GM23338 (cell line): ENCODE data around the gene METTL5. TPM values are rescaled to one million over a fixed set of nuclear protein-coding genes. Genes with fewer than 3 reads are reported as not detected.
"Not testable (repeated sequence)": the region's sequence is repeated elsewhere in the genome, so short reads cannot be mapped to it uniquely, and the experiment has no call there.

Source experiments
- ATAC-seq: fragments of 200-7000 bp; cut with Tn5 transposase; 3 replicates; pipeline ENCODE4 v1.9.1; 2020
- DNase-seq: peaks from one replicate; pipeline ENCODE4 v3.0.0-alpha.2; 2015; ENCODE audit warnings: low spot score
- H2AFZ ChIP-seq: fragments of 200-600 bp; sonication (generic); 2 replicates; pipeline ENCODE4 v1.8.0; 2016; ENCODE audit warnings: antibody characterized with exemption, mild to moderate bottlenecking, moderate library complexity
- H3F3A ChIP-seq: fragments of 200-600 bp; sonication (generic); replicated peaks from 2 replicates; pipeline ENCODE4 v1.8.0; 2017; ENCODE audit warnings: antibody characterized with exemption, mixed run types, low read depth
- H3K27ac ChIP-seq: fragments of 200-600 bp; sonication (generic); 2 replicates; pipeline ENCODE4 v1.6.1; 2016; ENCODE audit warnings: low read depth
- H3K27me3 ChIP-seq: fragments of 200-600 bp; sonication (generic); 2 replicates; pipeline ENCODE4 v1.8.0; 2016; ENCODE audit warnings: mild to moderate bottlenecking, mixed run types, moderate library complexity; ENCODE audit not compliant: insufficient read depth
- H3K36me3 ChIP-seq: fragments of 200-600 bp; sonication (generic); 2 replicates; pipeline ENCODE4 v1.8.0; 2016; ENCODE audit warnings: mild to moderate bottlenecking; ENCODE audit not compliant: insufficient read depth
- H3K4me1 ChIP-seq: fragments of 200-600 bp; sonication (generic); 2 replicates; pipeline ENCODE4 v1.8.0; 2016; ENCODE audit warnings: mild to moderate bottlenecking, moderate library complexity; ENCODE audit not compliant: insufficient read depth
- H3K4me2 ChIP-seq: fragments of 200-600 bp; sonication (generic); 2 replicates; pipeline ENCODE4 v1.7.1; 2017; ENCODE audit warnings: mixed run types
- H3K4me3 ChIP-seq: fragments of 200-600 bp; sonication (generic); 2 replicates; pipeline ENCODE4 v1.6.1; 2016; ENCODE audit warnings: mixed run types
- H3K79me2 ChIP-seq: fragments of 200-600 bp; sonication (generic); replicated peaks from 2 replicates; pipeline ENCODE4 v1.8.0; 2017; ENCODE audit warnings: mild to moderate bottlenecking; ENCODE audit not compliant: insufficient read depth
- H3K9me2 ChIP-seq: fragments of 200-600 bp; sonication (generic); 2 replicates; pipeline ENCODE4 v1.8.0; 2017; ENCODE audit not compliant: insufficient read depth
- H4K20me1 ChIP-seq: fragments of 200-600 bp; sonication (generic); replicated peaks from 2 replicates; pipeline ENCODE4 v1.8.0; 2017; ENCODE audit warnings: mild to moderate bottlenecking; ENCODE audit not compliant: insufficient read depth
- H3K27ac Mint-ChIP-seq: 2 replicates; pipeline ENCODE4 v1.8.0; 2020; ENCODE audit warnings: inconsistent platforms, mild to moderate bottlenecking, moderate library complexity, mixed read lengths
- H3K27me3 Mint-ChIP-seq: 3 replicates; pipeline ENCODE4 v1.8.0; 2022; ENCODE audit warnings: low read depth, mild to moderate bottlenecking, moderate library complexity, mixed read lengths, inconsistent platforms; ENCODE audit not compliant: insufficient read depth, poor library complexity
- H3K36me3 Mint-ChIP-seq: 3 replicates; pipeline ENCODE4 v1.8.0; 2021; ENCODE audit warnings: low read depth, mild to moderate bottlenecking, inconsistent platforms, moderate library complexity, mixed read lengths
- H3K4me1 Mint-ChIP-seq: 3 replicates; pipeline ENCODE4 v1.8.0; 2020; ENCODE audit warnings: mild to moderate bottlenecking, inconsistent platforms, mixed read lengths
- H3K4me3 Mint-ChIP-seq: 3 replicates; pipeline ENCODE4 v1.8.0; 2021; ENCODE audit warnings: moderate library complexity, mild to moderate bottlenecking, inconsistent platforms, mixed read lengths
- H3K9me3 Mint-ChIP-seq: 3 replicates; pipeline ENCODE4 v1.8.0; 2020; ENCODE audit warnings: moderate library complexity, mild to moderate bottlenecking, inconsistent platforms, mixed read lengths
- CREB1 ChIP-seq: fragments of 250-450 bp; sonication (Bioruptor Pico); IDR thresholded peaks from 2 replicates; pipeline ENCODE4 v1.5.0; 2020; ENCODE audit warnings: low read depth, mild to moderate bottlenecking, moderate library complexity
- JUNB ChIP-seq: IDR thresholded peaks from one replicate; pipeline ENCODE4 v1.6.1; 2016; ENCODE audit warnings: antibody characterized with exemption; ENCODE audit not compliant: unreplicated experiment
- ZNF114 ChIP-seq: fragments of 250-450 bp; sonication (Bioruptor Pico); IDR thresholded peaks from 2 replicates; pipeline ENCODE4 v1.5.0; 2020; ENCODE audit warnings: mild to moderate bottlenecking, moderate library complexity
- polyA plus RNA-seq: library from polyadenylated mRNA; unstranded; fragments of >200 nt; fragmentation: Nextera tagmentation; extraction: Ambion mirVana; gene quantifications from 2 replicates; pipeline ENCODE4 v1.2.1, GENCODE V29; 2016
- total RNA-seq: library from RNA; depleted of rRNA; stranded (reverse); fragments of >200 nt; shearing (Covaris generic); gene quantifications from 2 replicates; pipeline ENCODE4 v1.2.3, GENCODE V29; 2014
- TF ChIP-seq, protein P1 (sequence below): IDR thresholded peaks from 2 replicates; pipeline ENCODE4 v1.6.1; 2016; ENCODE audit warnings: antibody characterized with exemption
- TF ChIP-seq, protein P2 (sequence below): fragments of 250-450 bp; sonication (Bioruptor Pico); IDR thresholded peaks from 2 replicates; pipeline ENCODE4 v1.5.0; 2020; ENCODE audit warnings: mild to moderate bottlenecking, moderate library complexity

Gene METTL5
- total and polyA plus RNA-seq, 2 experiments from 2014 or later = 74.8 to 233 TPM

DNA sequence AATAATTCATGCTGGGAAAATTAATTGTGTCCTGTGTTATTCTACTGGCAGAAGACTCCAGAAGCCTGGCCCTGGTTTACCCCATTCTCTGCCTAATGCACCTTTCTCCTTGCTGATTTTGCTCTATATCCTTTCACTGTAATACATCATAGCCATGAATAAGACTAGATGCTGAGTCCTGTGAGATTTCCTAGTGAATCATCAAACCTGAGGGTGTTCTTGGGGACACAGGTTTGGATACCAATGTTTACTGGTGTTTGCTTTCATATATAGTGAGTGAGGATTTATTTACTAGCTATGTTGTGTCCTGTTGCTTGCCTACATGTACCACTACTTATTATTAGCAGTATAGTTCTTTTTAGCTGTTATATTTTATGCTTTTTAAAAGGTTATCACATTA lies 6.5 kb downstream of the METTL5 start:
- Mint-ChIP-seq H3K4me1 (peaks cover 5% of the 10 kb centered on the region; the same call in 1 of the 3 replicates), H3K27me3 (no peaks in the 10 kb centered on the region), H3K9me3 (peaks cover 11% of the 10 kb centered on the region; the same call in 2 of the 3 replicates), H3K4me3 (no peak overlapping the region), H3K27ac (no peak overlapping the region), H3K36me3 (peaks cover 77% of the 10 kb centered on the region)
- DNase-seq (no peak), ATAC-seq (no peak)
- no peaks in the 10 kb centered on the region for H3K9me2 ChIP-seq
- H2AFZ ChIP-seq = no peak overlapping the region
- peaks cover 23% of the 10 kb centered on the region for H3K79me2 ChIP-seq
- peaks cover 14% of the 10 kb centered on the region for H3K36me3 ChIP-seq
- H4K20me1 ChIP-seq = no peaks in the 10 kb centered on the region; the same call in 1 of the 2 replicates
- H3K4me2 ChIP-seq = no peak overlapping the region
- H3K4me1 ChIP-seq = no peaks in the 10 kb centered on the region
- no peak overlapping the region for H3K4me3 ChIP-seq
- no peak for TF ChIP-seq ZNF114 (CRISPR knock-in tag)
- TF ChIP-seq CREB1 (CRISPR knock-in tag) = no peak
- no peak for TF ChIP-seq JUNB
- no peaks in the 10 kb centered on the region for H3K27me3 ChIP-seq
- H3K27ac ChIP-seq = no peak overlapping the region
- no peaks in the 10 kb centered on the region for H3F3A ChIP-seq

DNA sequence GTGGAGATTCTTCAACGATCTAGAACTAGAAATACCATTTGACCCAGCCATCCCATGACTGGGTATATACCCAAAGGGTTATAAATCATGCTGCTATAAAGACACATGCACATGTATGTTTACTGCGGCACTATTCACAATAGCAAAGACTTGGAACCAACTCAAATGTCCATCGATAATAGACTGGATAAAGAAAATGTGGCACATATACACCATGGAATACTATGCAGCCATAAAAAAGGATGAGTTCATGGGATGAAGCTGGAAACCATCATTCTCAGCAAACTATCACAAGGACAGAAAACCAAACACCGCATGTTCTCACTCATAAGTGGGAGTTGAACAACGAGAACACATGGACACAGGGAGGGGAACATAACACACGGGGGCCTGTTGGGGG lies 7.3 kb downstream of the METTL5 start:
- not testable (repeated sequence) for H3K9me2 ChIP-seq, ATAC-seq, H3K27ac Mint-ChIP-seq, H3K4me1 Mint-ChIP-seq, H3K27me3 ChIP-seq, H3K4me3 Mint-ChIP-seq, H3K27ac ChIP-seq, H2AFZ ChIP-seq, H3K27me3 Mint-ChIP-seq, H3F3A ChIP-seq, DNase-seq, H4K20me1 ChIP-seq, H3K4me1 ChIP-seq, H3K4me2 ChIP-seq, H3K4me3 ChIP-seq
- H3K79me2 ChIP-seq = peaks cover 14% of the 10 kb centered on the region; the same call in 1 of the 2 replicates
- peaks cover 11% of the 10 kb centered on the region; the same call in 2 of the 3 replicates for H3K9me3 Mint-ChIP-seq
- peaks cover 18% of the 10 kb centered on the region for H3K36me3 ChIP-seq
- H3K36me3 Mint-ChIP-seq = peaks cover 80% of the 10 kb centered on the region

DNA sequence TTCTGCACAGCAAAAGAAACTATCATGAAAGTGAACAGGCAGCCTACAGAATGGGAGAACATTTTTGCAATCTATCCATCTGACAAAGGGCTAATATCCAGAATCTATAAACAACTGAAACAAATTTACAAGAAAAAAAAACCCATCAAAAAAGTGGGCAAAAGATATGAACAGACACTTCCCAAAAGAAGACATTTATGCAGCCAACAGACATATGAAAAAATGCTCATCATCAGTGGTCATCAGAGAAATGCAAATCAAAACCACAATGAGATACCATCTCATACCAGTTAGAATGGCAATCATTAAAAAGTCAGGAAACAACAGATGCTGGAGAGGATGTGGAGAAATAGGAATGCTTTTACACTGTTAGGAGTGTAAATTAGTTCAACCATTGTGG lies 7.7 kb downstream of the METTL5 start:
- H4K20me1 ChIP-seq, H2AFZ ChIP-seq, H3F3A ChIP-seq, H3K27me3 ChIP-seq, H3K4me1 Mint-ChIP-seq, H3K4me3 Mint-ChIP-seq, ATAC-seq, H3K4me1 ChIP-seq, DNase-seq, H3K27ac Mint-ChIP-seq, H3K9me2 ChIP-seq, H3K4me2 ChIP-seq, H3K4me3 ChIP-seq, H3K27ac ChIP-seq, H3K27me3 Mint-ChIP-seq: not testable (repeated sequence)
- Histone ChIP-seq H3K79me2 (0 out of 2 replicates have a peak, but pooled peaks cover 12% of the 10 kb centered on the region), H3K36me3 (peaks cover 21% of the 10 kb centered on the region)
- Mint-ChIP-seq H3K9me3 (peaks cover 11% of the 10 kb centered on the region; the same call in 2 of the 3 replicates), H3K36me3 (peaks cover 84% of the 10 kb centered on the region)

DNA sequence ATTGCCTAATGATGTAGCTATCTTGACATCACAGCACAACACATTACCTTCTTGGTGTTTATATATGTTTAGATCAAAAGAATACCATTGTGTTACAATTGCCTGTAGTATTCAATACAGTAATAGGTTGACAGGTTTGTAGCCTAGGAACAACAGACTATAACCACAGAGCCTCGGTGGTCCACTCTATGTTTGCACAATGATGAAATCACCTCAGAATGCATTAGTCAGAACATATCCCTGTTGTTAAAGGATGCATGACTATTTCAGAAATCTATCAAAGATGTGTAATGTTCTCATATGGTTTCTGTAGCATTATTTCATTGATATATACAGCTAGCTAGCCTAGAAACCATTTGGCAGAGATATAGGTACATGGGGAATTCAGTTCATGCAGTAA lies 8.9 kb downstream of the METTL5 start:
- H3K79me2 ChIP-seq = 0 out of 2 replicates have a peak, but pooled peaks cover 4% of the 10 kb centered on the region
- peaks cover 2% of the 10 kb centered on the region for H3K27me3 Mint-ChIP-seq
- H3K4me3 ChIP-seq = no peak overlapping the region
- H2AFZ ChIP-seq = no peak overlapping the region
- H3K4me2 ChIP-seq = no peak overlapping the region
- no peaks in the 10 kb centered on the region for H3K9me2 ChIP-seq
- DNase-seq (no peak), ATAC-seq (no peak)
- peaks cover 28% of the 10 kb centered on the region for H3K36me3 ChIP-seq
- peaks cover 2% of the 10 kb centered on the region; the same call in 1 of the 2 replicates for H3F3A ChIP-seq
- H3K36me3 Mint-ChIP-seq = peaks cover 87% of the 10 kb centered on the region
- H3K27ac Mint-ChIP-seq = no peak overlapping the region
- no peak overlapping the region for H3K27ac ChIP-seq
- H3K27me3 ChIP-seq = no peaks in the 10 kb centered on the region
- H3K4me1 Mint-ChIP-seq = peaks cover 8% of the 10 kb centered on the region
- H3K4me3 Mint-ChIP-seq = no peak overlapping the region
- H3K9me3 Mint-ChIP-seq = peaks cover 11% of the 10 kb centered on the region; the same call in 2 of the 3 replicates
- no peaks in the 10 kb centered on the region for H3K4me1 ChIP-seq
- H4K20me1 ChIP-seq = peaks cover 4% of the 10 kb centered on the region; the same call in 1 of the 2 replicates
- TF ChIP-seq, protein P1, sequence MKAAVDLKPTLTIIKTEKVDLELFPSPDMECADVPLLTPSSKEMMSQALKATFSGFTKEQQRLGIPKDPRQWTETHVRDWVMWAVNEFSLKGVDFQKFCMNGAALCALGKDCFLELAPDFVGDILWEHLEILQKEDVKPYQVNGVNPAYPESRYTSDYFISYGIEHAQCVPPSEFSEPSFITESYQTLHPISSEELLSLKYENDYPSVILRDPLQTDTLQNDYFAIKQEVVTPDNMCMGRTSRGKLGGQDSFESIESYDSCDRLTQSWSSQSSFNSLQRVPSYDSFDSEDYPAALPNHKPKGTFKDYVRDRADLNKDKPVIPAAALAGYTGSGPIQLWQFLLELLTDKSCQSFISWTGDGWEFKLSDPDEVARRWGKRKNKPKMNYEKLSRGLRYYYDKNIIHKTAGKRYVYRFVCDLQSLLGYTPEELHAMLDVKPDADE = no peak
- TF ChIP-seq, protein P2, sequence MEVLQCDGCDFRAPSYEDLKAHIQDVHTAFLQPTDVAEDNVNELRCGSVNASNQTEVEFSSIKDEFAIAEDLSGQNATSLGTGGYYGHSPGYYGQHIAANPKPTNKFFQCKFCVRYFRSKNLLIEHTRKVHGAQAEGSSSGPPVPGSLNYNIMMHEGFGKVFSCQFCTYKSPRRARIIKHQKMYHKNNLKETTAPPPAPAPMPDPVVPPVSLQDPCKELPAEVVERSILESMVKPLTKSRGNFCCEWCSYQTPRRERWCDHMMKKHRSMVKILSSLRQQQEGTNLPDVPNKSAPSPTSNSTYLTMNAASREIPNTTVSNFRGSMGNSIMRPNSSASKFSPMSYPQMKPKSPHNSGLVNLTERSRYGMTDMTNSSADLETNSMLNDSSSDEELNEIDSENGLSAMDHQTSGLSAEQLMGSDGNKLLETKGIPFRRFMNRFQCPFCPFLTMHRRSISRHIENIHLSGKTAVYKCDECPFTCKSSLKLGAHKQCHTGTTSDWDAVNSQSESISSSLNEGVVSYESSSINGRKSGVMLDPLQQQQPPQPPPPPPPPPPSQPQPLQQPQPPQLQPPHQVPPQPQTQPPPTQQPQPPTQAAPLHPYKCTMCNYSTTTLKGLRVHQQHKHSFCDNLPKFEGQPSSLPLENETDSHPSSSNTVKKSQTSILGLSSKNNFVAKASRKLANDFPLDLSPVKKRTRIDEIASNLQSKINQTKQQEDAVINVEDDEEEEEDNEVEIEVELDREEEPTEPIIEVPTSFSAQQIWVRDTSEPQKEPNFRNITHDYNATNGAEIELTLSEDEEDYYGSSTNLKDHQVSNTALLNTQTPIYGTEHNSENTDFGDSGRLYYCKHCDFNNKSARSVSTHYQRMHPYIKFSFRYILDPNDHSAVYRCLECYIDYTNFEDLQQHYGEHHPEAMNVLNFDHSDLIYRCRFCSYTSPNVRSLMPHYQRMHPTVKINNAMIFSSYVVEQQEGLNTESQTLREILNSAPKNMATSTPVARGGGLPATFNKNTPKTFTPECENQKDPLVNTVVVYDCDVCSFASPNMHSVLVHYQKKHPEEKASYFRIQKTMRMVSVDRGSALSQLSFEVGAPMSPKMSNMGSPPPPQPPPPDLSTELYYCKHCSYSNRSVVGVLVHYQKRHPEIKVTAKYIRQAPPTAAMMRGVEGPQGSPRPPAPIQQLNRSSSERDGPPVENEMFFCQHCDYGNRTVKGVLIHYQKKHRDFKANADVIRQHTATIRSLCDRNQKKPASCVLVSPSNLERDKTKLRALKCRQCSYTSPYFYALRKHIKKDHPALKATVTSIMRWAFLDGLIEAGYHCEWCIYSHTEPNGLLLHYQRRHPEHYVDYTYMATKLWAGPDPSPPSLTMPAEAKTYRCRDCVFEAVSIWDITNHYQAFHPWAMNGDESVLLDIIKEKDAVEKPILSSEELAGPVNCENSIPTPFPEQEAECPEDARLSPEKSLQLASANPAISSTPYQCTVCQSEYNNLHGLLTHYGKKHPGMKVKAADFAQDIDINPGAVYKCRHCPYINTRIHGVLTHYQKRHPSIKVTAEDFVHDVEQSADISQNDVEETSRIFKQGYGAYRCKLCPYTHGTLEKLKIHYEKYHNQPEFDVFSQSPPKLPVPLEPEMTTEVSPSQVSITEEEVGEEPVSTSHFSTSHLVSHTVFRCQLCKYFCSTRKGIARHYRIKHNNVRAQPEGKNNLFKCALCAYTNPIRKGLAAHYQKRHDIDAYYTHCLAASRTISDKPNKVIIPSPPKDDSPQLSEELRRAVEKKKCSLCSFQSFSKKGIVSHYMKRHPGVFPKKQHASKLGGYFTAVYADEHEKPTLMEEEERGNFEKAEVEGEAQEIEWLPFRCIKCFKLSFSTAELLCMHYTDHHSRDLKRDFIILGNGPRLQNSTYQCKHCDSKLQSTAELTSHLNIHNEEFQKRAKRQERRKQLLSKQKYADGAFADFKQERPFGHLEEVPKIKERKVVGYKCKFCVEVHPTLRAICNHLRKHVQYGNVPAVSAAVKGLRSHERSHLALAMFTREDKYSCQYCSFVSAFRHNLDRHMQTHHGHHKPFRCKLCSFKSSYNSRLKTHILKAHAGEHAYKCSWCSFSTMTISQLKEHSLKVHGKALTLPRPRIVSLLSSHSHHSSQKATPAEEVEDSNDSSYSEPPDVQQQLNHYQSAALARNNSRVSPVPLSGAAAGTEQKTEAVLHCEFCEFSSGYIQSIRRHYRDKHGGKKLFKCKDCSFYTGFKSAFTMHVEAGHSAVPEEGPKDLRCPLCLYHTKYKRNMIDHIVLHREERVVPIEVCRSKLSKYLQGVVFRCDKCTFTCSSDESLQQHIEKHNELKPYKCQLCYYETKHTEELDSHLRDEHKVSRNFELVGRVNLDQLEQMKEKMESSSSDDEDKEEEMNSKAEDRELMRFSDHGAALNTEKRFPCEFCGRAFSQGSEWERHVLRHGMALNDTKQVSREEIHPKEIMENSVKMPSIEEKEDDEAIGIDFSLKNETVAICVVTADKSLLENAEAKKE = no peak
